DOHH2 (cell line): Measurements from ENCODE around the gene REN.

ENCODE experiments used
- H3F3A ChIP-seq: fragments of 200-600 bp; sonication (generic), shearing (Covaris generic); 2 replicates; pipeline ENCODE4 v1.6.0; 2016; ENCODE audit warnings: antibody characterized with exemption, mild to moderate bottlenecking; ENCODE audit not compliant: control insufficient read depth, insufficient read depth
- H3K27ac ChIP-seq: fragments of 200-600 bp; sonication (generic); 2 replicates; pipeline ENCODE4 v1.5.1; 2014; ENCODE audit warnings: low read depth, mild to moderate bottlenecking, low read length, moderate library complexity
- H3K27me3 ChIP-seq: fragments of 200-600 bp; sonication (generic); 2 replicates; pipeline ENCODE4 v1.6.1; 2014; ENCODE audit warnings: mild to moderate bottlenecking, low read length, mixed read lengths; ENCODE audit not compliant: control insufficient read depth
- H3K36me3 ChIP-seq: fragments of 200-600 bp; sonication (generic); 2 replicates; pipeline ENCODE4 v1.6.1; 2014; ENCODE audit warnings: mild to moderate bottlenecking, low read length, moderate library complexity, mixed read lengths; ENCODE audit not compliant: control insufficient read depth
- H3K4me1 ChIP-seq: fragments of 200-600 bp; sonication (generic); 2 replicates; pipeline ENCODE4 v1.6.1; 2014; ENCODE audit warnings: mild to moderate bottlenecking, low read length, mixed read lengths; ENCODE audit not compliant: control insufficient read depth
- H3K4me2 ChIP-seq: fragments of 200-600 bp; sonication (generic); 2 replicates; pipeline ENCODE4 v1.6.0; 2014; ENCODE audit warnings: mild to moderate bottlenecking, low read length, moderate library complexity
- H3K4me3 ChIP-seq: fragments of 200-600 bp; sonication (generic); 2 replicates; pipeline ENCODE4 v1.5.1; 2014; ENCODE audit warnings: mild to moderate bottlenecking, low read length, mixed read lengths
- H3K79me2 ChIP-seq: fragments of 200-600 bp; sonication (generic); 2 replicates; pipeline ENCODE4 v1.6.1; 2014; ENCODE audit warnings: mild to moderate bottlenecking, low read length, mixed read lengths; ENCODE audit not compliant: control insufficient read depth
- H3K9me2 ChIP-seq: fragments of 200-600 bp; sonication (generic); replicated peaks from 2 replicates; pipeline ENCODE4 v1.6.1; 2014; ENCODE audit warnings: mild to moderate bottlenecking, low read length, mixed read lengths; ENCODE audit not compliant: control insufficient read depth
- H3K9me3 ChIP-seq: fragments of 200-600 bp; sonication (generic); 2 replicates; pipeline ENCODE4 v1.6.1; 2014; ENCODE audit warnings: antibody characterized with exemption, low read length, mixed read lengths; ENCODE audit not compliant: control insufficient read depth, insufficient read depth
- H4K20me1 ChIP-seq: fragments of 200-600 bp; sonication (generic); 2 replicates; pipeline ENCODE4 v1.6.0; 2014; ENCODE audit warnings: low read depth, mild to moderate bottlenecking, antibody characterized with exemption, low read length, moderate library complexity; ENCODE audit not compliant: control insufficient read depth, insufficient read depth
- EZH2phosphoT487 ChIP-seq: fragments of 200-600 bp; sonication (generic); IDR thresholded peaks from 2 replicates; pipeline ENCODE4 v1.6.1; 2017; ENCODE audit warnings: borderline replicate concordance, mild to moderate bottlenecking, antibody characterized with exemption, low read length, moderate library complexity, mixed read lengths
- TF ChIP-seq, protein P1 (sequence below): fragments of 200-600 bp; sonication (generic); IDR thresholded peaks from one replicate; pipeline ENCODE4 v1.5.1; 2014; ENCODE audit warnings: antibody characterized with exemption, mild to moderate bottlenecking, low read depth, low read length; ENCODE audit not compliant: poor library complexity, severe bottlenecking

REN gene

DNA sequence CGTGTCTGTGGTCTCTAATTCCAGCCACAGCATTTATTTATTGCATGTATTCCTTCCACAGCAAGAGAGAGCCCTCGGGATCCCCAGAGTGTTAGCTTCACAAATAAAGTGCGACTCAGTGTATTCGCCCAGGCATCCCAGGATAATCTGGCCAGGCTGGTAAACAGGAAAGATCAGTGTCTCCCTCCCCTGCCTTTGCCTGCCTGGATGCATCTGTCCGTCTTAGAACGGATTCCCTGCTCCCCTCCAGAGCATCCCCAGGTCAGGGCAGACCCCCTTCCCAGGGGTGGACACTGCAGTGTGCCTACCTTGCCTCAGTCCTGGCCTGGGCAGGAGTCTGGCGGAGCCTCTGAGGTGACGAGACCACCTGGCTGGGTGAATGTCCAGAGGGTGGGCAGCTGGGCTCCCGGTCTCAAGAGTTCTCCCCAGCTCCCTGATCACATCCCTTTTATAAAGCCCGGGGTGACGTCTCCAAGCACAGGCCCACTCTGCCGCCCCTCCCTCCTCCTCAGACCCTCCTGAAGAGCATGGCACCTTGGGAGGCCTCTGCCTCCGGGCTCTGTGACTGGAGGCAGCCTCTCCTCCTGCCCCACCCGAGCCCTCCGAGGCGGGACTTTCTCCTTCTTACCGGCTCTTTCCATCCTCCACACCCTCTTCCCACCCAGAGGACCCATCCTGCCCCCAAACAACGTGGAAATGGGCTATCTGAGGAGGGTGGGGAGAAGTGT is 30.1 kb upstream of the REN start, which contains the start of gene KISS1:
Gene KISS1, minus strand, starts transcription at position 424 of the 728 bp plus-strand sequence. CDS start 3,615 bp downstream, outside the sequence.
- H3K27ac ChIP-seq, result no peak within 1 kb of the TSS
- H3K4me2 ChIP-seq, result no peak within 1 kb of the TSS

DNA sequence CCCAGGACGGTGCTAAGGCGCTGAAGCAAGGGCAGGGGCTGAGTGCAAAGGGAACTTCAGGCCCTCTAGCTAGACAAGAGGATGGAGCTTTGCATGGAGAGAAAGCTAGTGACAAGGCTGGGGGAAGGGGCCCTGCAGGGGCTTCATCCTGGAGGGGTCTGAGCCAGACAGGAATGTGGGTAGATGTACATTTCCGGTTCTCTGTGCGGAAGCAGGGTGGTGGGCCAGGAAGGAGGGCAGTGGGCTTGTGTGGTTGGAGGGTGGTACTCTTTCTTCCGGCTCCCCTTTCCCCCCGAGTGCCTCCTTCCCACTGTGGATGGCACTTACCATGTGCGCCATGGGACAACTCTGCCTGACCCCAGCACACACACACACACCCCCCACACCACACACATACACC is 28.6 kb upstream of the REN start:
- H3K4me3 ChIP-seq, result no peak overlapping the region
- no peaks in the 10 kb centered on the region for H3K4me1 ChIP-seq
- H4K20me1 ChIP-seq, result no peaks in the 10 kb centered on the region
- TF ChIP-seq, protein P1, sequence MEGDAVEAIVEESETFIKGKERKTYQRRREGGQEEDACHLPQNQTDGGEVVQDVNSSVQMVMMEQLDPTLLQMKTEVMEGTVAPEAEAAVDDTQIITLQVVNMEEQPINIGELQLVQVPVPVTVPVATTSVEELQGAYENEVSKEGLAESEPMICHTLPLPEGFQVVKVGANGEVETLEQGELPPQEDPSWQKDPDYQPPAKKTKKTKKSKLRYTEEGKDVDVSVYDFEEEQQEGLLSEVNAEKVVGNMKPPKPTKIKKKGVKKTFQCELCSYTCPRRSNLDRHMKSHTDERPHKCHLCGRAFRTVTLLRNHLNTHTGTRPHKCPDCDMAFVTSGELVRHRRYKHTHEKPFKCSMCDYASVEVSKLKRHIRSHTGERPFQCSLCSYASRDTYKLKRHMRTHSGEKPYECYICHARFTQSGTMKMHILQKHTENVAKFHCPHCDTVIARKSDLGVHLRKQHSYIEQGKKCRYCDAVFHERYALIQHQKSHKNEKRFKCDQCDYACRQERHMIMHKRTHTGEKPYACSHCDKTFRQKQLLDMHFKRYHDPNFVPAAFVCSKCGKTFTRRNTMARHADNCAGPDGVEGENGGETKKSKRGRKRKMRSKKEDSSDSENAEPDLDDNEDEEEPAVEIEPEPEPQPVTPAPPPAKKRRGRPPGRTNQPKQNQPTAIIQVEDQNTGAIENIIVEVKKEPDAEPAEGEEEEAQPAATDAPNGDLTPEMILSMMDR, result no peak
- H3K27me3 ChIP-seq, result peaks cover 31% of the 10 kb centered on the region
- H3K9me2 ChIP-seq, result no peaks in the 10 kb centered on the region
- H3K27ac ChIP-seq, result no peak overlapping the region
- H3K79me2 ChIP-seq, result no peaks in the 10 kb centered on the region
- no peaks in the 10 kb centered on the region for H3K36me3 ChIP-seq
- H3K9me3 ChIP-seq, result peaks cover 2% of the 10 kb centered on the region
- H3K4me2 ChIP-seq, result no peak overlapping the region
- no peaks in the 10 kb centered on the region for H3F3A ChIP-seq

More for the DNA sequence above, 30.1 kb upstream of the REN start, which contains the start of gene KISS1:
- H3F3A ChIP-seq, result no peaks in the 10 kb centered on the region
- no peaks in the 10 kb centered on the region for H3K9me2 ChIP-seq
- no peaks in the 10 kb centered on the region for H3K79me2 ChIP-seq
- H4K20me1 ChIP-seq, result no peaks in the 10 kb centered on the region
- H3K27me3 ChIP-seq, result peaks cover 21% of the 10 kb centered on the region
- TF ChIP-seq, protein P1, result no peak
- no peak for TF ChIP-seq EZH2phosphoT487
- peaks cover 2% of the 10 kb centered on the region for H3K9me3 ChIP-seq
- no peaks in the 10 kb centered on the region for H3K4me1 ChIP-seq
- no peaks in the 10 kb centered on the region for H3K36me3 ChIP-seq
- H3K4me3 ChIP-seq, result no peak within 1 kb of the TSS

DNA sequence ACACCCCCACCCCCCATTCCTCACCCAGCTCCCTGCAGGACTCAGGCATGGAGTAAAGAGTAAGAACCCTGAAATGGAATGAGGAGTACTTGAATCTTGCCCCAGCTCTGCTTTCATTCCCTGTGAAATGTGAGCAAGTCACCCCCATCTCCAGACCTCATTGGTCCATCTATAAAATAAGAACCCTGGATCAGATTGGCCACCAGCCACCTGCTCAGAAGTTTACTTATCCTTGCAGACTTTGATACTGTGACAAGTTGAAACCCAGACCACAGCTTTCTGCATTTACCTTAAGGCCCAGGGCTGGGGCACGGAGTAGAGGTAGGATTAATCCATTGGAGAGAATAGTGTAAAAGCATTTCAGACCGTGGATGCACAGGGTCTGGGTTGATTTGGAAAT is 27.9 kb upstream of the REN start:
- no peaks in the 10 kb centered on the region for H4K20me1 ChIP-seq
- H3K27ac ChIP-seq, result no peak overlapping the region
- H3K4me3 ChIP-seq, result no peak overlapping the region
- H3K4me1 ChIP-seq, result no peaks in the 10 kb centered on the region
- no peaks in the 10 kb centered on the region for H3F3A ChIP-seq
- no peak overlapping the region for H3K4me2 ChIP-seq
- H3K27me3 ChIP-seq, result peaks cover 38% of the 10 kb centered on the region
- no peaks in the 10 kb centered on the region for H3K9me2 ChIP-seq
- no peak for TF ChIP-seq EZH2phosphoT487
- TF ChIP-seq, protein P1, result no peak
- no peaks in the 10 kb centered on the region for H3K36me3 ChIP-seq
- peaks cover 2% of the 10 kb centered on the region for H3K9me3 ChIP-seq
- no peaks in the 10 kb centered on the region for H3K79me2 ChIP-seq
